Measurements from ENCODE around the gene PEX10.

Gene PEX10

GRCh38 chr1:2384941-2385481 lies 27.4 kb downstream of the PEX10 start:
- no peak for DNase-seq

- no peak for DNase-seq
These were observed 28.1 kb downstream of the PEX10 start for GRCh38 chr1:2384130-2384860.

- no peak for DNase-seq
These were observed 28.8 kb downstream of the PEX10 start for GRCh38 chr1:2383576-2383975.

GRCh38 chr1:2382621-2383361 lies 29.6 kb downstream of the PEX10 start:
- no peak for DNase-seq

GRCh38 chr1:2381741-2382620 lies 30.4 kb downstream of the PEX10 start:
- peak; percentile 62 for DNase-seq

- no peak for DNase-seq
These were observed 31.4 kb downstream of the PEX10 start for GRCh38 chr1:2380816-2381591.

- no peak for DNase-seq
These were observed 32.5 kb downstream of the PEX10 start for GRCh38 chr1:2379733-2380404.

GRCh38 chr1:2378956-2379732 lies 33.2 kb downstream of the PEX10 start:
- no peak for DNase-seq

- DNase-seq: no peak
These were observed 33.9 kb downstream of the PEX10 start for GRCh38 chr1:2378441-2378851.

- DNase-seq: no peak
These were observed 34.5 kb downstream of the PEX10 start for GRCh38 chr1:2377751-2378440.

GRCh38 chr1:2376931-2377672 lies 35.3 kb downstream of the PEX10 start:
- DNase-seq: no peak

- no peak for DNase-seq
These were observed 36.1 kb downstream of the PEX10 start for GRCh38 chr1:2376261-2376741.

- no peak for DNase-seq
These were observed 36.5 kb downstream of the PEX10 start for GRCh38 chr1:2375923-2376260.

GRCh38 chr1:2375246-2375922 lies 37.0 kb downstream of the PEX10 start:
- no peak for DNase-seq

- DNase-seq: no peak
These were observed 37.9 kb downstream of the PEX10 start for GRCh38 chr1:2374252-2375155.

GRCh38 chr1:2373551-2374251 lies 38.7 kb downstream of the PEX10 start:
- no peak for DNase-seq
